ENCODE data around the gene GLYR1. TPM values are rescaled to one million over a fixed set of nuclear protein-coding genes. Genes with fewer than 3 reads are reported as not detected.
A peak's percentile ranks its signal among the peaks of the same experiment; 100 is the strongest.

The GLYR1 gene
- total and polyA plus RNA-seq, 9 of the 15 experiments (the other 6 are each of a cell fraction or from before 2014, with no cell fraction given), result 6.7 to 99.2 (median 60.2) TPM

GRCh38 chr16:4886151-4886550 is 39.1 kb upstream of the GLYR1 start:
- no peak overlapping the region for H2AFZ ChIP-seq (ENCODE audit: low read depth, low read length)
- H3K9me1 ChIP-seq (ENCODE audit: control insufficient read depth, insufficient read depth, low read length), result peaks cover 3% of the 10 kb centered on the region
- ATAC-seq (peak; percentile 90), FAIRE-seq (peak; percentile 96), DNase-seq (ENCODE audit: extremely low read depth in 1 of 4, low spot score in 3 of 4) (peak; percentile 60 to 78 (median 71))
- BruUV-seq (replicated peaks), result no TSS peak
- peak overlapping the region; percentile 5 for H3K4me2 ChIP-seq (ENCODE audit: insufficient read depth, low read length)
- no peaks in the 10 kb centered on the region for H3K27me3 ChIP-seq (ENCODE audit: control insufficient read depth in 2 of 2, insufficient read depth in 2 of 2, low read length in 2 of 2)
- 6% methylated on average over 5 of the region's 5 CpGs for WGBS (ENCODE audit: insufficient coverage, low coverage, missing lambda C conversion rate)
- H3K4me1 ChIP-seq (replicated peaks in 1 of 2; ENCODE audit: control insufficient read depth in 2 of 2, insufficient read depth in 2 of 2, low read length in 2 of 2), result peaks cover 25 to 46% of the 10 kb centered on the region in 2 experiments; a peak in 4 of 5 replicates
- intact Hi-C loops (cut with micrococcal nuclease) (loop anchor here (10.0 kb wide), 1 partner anchor 49 kb away; the partner anchor contains the start of gene PPL), in situ Hi-C loops (cut with MboI) (no loop called here)
- peaks cover 7% of the 10 kb centered on the region; the same call in 1 of the 2 replicates for H3K9me3 ChIP-seq (replicated peaks; ENCODE audit: control insufficient read depth, insufficient read depth, low read depth, low read length)
- no peaks in the 10 kb centered on the region for H3K79me2 ChIP-seq (ENCODE audit: control insufficient read depth, insufficient read depth, low read length)
- no peak overlapping the region; a peak in 1 of 4 replicates for H3K9ac ChIP-seq (ENCODE audit: insufficient read depth in 1 of 2, low read depth in 2 of 2, low read length in 2 of 2)
- POLR2A ChIA-PET, result interaction anchor here (0.6 to 3.6 kb wide), 6 partner anchors 10 to 471 kb away, joined by 3 to 19 read pairs (median 6); no protein-coding TSS in a partner anchor
- no peak overlapping the region for H3K4me3 ChIP-seq
- CTCF ChIA-PET (ENCODE audit: low intra/inter-chr PET ratio), result no interaction called here
- H3K27ac ChIP-seq (ENCODE audit: extremely low read depth, low read depth, low read length), result no peak overlapping the region
- H4K20me1 ChIP-seq (replicated peaks; ENCODE audit: control insufficient read depth, insufficient read depth, low read length), result peaks cover 4% of the 10 kb centered on the region
- H3K36me3 ChIP-seq (ENCODE audit: control insufficient read depth, insufficient read depth, low read length), result peaks cover 51% of the 10 kb centered on the region
- peak; percentile 63 for TF ChIP-seq L3MBTL2 (IDR thresholded peaks at IDR 0.05)
- TF ChIP-seq TEAD4 (IDR thresholded peaks at IDR 0.05; ENCODE audit: low read length), result peak; percentile 85
- no peak for TF ChIP-seq TEAD4 (CRISPR knock-in tag; IDR thresholded peaks at IDR 0.05; ENCODE audit: borderline replicate concordance)
- peak in 1 of 2 experiments; percentile 86; a peak in 2 of 4 replicates for TF ChIP-seq RCOR1 (IDR thresholded peaks at IDR 0.05; ENCODE audit: borderline replicate concordance in 1 of 2, low read depth in 2 of 2, low read length in 2 of 2)
- peak; percentile 40; the same call in 1 of the 2 replicates for TF ChIP-seq HMBOX1 (IDR thresholded peaks at IDR 0.05)
- TF ChIP-seq FOXP1 (CRISPR knock-in tag; IDR thresholded peaks at IDR 0.05), result no peak
- TF ChIP-seq KLF10 (CRISPR knock-in tag; IDR thresholded peaks at IDR 0.05), result no peak
- TF ChIP-seq GATA2 (CRISPR knock-in tag; IDR thresholded peaks at IDR 0.05), result peak; percentile 70
- TF ChIP-seq CXXC5 (CRISPR knock-in tag; IDR thresholded peaks at IDR 0.05), result peak; percentile 48; the same call in 1 of the 2 replicates
- peak in 1 of 2 experiments; percentile 41; a peak in 1 of 4 replicates for TF ChIP-seq MNT (conservative IDR thresholded peaks at IDR 0.05)
- no peak for TF ChIP-seq CREB1 (IDR thresholded peaks at IDR 0.05)
- no peak for TF ChIP-seq CREB1 (CRISPR knock-in tag; IDR thresholded peaks at IDR 0.05)
- no peak for TF ChIP-seq RERE (CRISPR knock-in tag; IDR thresholded peaks at IDR 0.05; ENCODE audit: borderline replicate concordance)
- peak; percentile 75 for TF ChIP-seq CBFA2T2 (conservative IDR thresholded peaks at IDR 0.05)
- peak; percentile 99 for TF ChIP-seq ZKSCAN8 (CRISPR knock-in tag; IDR thresholded peaks at IDR 0.05)
- peak; percentile 79 for TF ChIP-seq MEIS2 (IDR thresholded peaks at IDR 0.05; ENCODE audit: partially characterized antibody)

All from K562 (cell line).